HG03520 (cell line): ENCODE data around the gene PUM2.

Experiments used
- ATAC-seq: cut with Tn5 transposase; IDR thresholded peaks from one replicate; pipeline ENCODE4 v1.9.1; 2021; ENCODE audit warnings: mild to moderate bottlenecking, moderate library complexity; ENCODE audit not compliant: unreplicated experiment

Gene PUM2

GRCh38 chr2:20349513-20349921 lies 1.1 kb downstream of the PUM2 start:
- no peak for ATAC-seq

- ATAC-seq = no peak
These were observed 2.1 kb downstream of the PUM2 start for GRCh38 chr2:20348542-20348941.

GRCh38 chr2:20346565-20347381 lies 3.9 kb downstream of the PUM2 start:
- ATAC-seq = no peak

- no peak for ATAC-seq
These were observed 7.5 kb downstream of the PUM2 start for GRCh38 chr2:20343128-20343527.

GRCh38 chr2:20339012-20339411 lies 11.6 kb downstream of the PUM2 start:
- ATAC-seq = no peak

- no peak for ATAC-seq
These were observed 15.9 kb downstream of the PUM2 start for GRCh38 chr2:20334605-20335203.

- ATAC-seq = no peak
These were observed 16.9 kb downstream of the PUM2 start for GRCh38 chr2:20333738-20334137.

GRCh38 chr2:20330192-20330591 lies 20.5 kb downstream of the PUM2 start:
- ATAC-seq = no peak

GRCh38 chr2:20327370-20327769 lies 23.3 kb downstream of the PUM2 start:
- no peak for ATAC-seq

GRCh38 chr2:20326163-20326780 lies 24.4 kb downstream of the PUM2 start:
- peak; percentile 67 for ATAC-seq

- no peak for ATAC-seq
These were observed 27.9 kb downstream of the PUM2 start for GRCh38 chr2:20322527-20323300.

- no peak for ATAC-seq
These were observed 33.0 kb downstream of the PUM2 start for GRCh38 chr2:20317690-20318089.

- ATAC-seq = no peak
These were observed 33.4 kb downstream of the PUM2 start for GRCh38 chr2:20317197-20317596.

- no peak for ATAC-seq
These were observed 35.8 kb downstream of the PUM2 start for GRCh38 chr2:20314562-20315501.

- no peak for ATAC-seq
These were observed 37.0 kb downstream of the PUM2 start for GRCh38 chr2:20313659-20314058.

GRCh38 chr2:20309001-20309400 lies 41.6 kb downstream of the PUM2 start:
- ATAC-seq = no peak

GRCh38 chr2:20307311-20307710 lies 43.3 kb downstream of the PUM2 start:
- no peak for ATAC-seq

GRCh38 chr2:20304411-20304810 lies 46.2 kb downstream of the PUM2 start:
- ATAC-seq = no peak

- no peak for ATAC-seq
These were observed 46.7 kb downstream of the PUM2 start for GRCh38 chr2:20303966-20304365.

- no peak for ATAC-seq
These were observed 48.6 kb downstream of the PUM2 start for GRCh38 chr2:20302019-20302418.
